ENCODE measurements around the gene MAFF.
"Not testable (repeated sequence)": the region's sequence is repeated elsewhere in the genome, so short reads cannot be mapped to it uniquely, and the experiment has no call there.

MAFF gene

GRCh38 chr22:38201711-38202436 lies at the start of gene MAFF:
MAFF (plus strand) TSS chr22:38201994; CDS start chr22:38213854, 11,860 bp downstream.
- DNase-seq (ENCODE audit: low read depth) = peak; percentile 97

GRCh38 chr22:38153821-38154562 lies 47.8 kb upstream of the MAFF start:
- no peak for DNase-seq (ENCODE audit: low read depth)
- no peak for TF ChIP-seq CTCF (conservative IDR thresholded peaks at IDR 0.05; ENCODE audit: low read length)
- no peak overlapping the region for H3K4me3 ChIP-seq (ENCODE audit: low read length)

More at GRCh38 chr22:38201711-38202436, at the start of gene MAFF:
- H3K4me3 ChIP-seq (ENCODE audit: low read length) = peak within 1 kb of the TSS; percentile 84
- no peak for TF ChIP-seq CTCF (conservative IDR thresholded peaks at IDR 0.05; ENCODE audit: low read length)

- not testable (repeated sequence) for DNase-seq (ENCODE audit: low read depth); H3K4me3 ChIP-seq (ENCODE audit: low read length)
These were observed 47.3 kb upstream of the MAFF start for GRCh38 chr22:38154563-38154915.

GRCh38 chr22:38155703-38156102 lies 46.1 kb upstream of the MAFF start:
- TF ChIP-seq CTCF (conservative IDR thresholded peaks at IDR 0.05; ENCODE audit: low read length) = no peak
- no peak for DNase-seq (ENCODE audit: low read depth)
- H3K4me3 ChIP-seq (ENCODE audit: low read length) = no peak overlapping the region

- no peak for DNase-seq (ENCODE audit: low read depth)
- H3K4me3 ChIP-seq (ENCODE audit: low read length) = no peak overlapping the region
- no peak for TF ChIP-seq CTCF (conservative IDR thresholded peaks at IDR 0.05; ENCODE audit: low read length)
These were observed 38.6 kb upstream of the MAFF start for GRCh38 chr22:38162881-38163843.

GRCh38 chr22:38163844-38164550 lies 37.8 kb upstream of the MAFF start:
- DNase-seq (ENCODE audit: low read depth) = no peak
- TF ChIP-seq CTCF (conservative IDR thresholded peaks at IDR 0.05; ENCODE audit: low read length) = no peak
- H3K4me3 ChIP-seq (ENCODE audit: low read length) = no peak overlapping the region

GRCh38 chr22:38164551-38164918 lies 37.3 kb upstream of the MAFF start:
- TF ChIP-seq CTCF (conservative IDR thresholded peaks at IDR 0.05; ENCODE audit: low read length) = no peak
- no peak overlapping the region for H3K4me3 ChIP-seq (ENCODE audit: low read length)
- no peak for DNase-seq (ENCODE audit: low read depth)

Measured in AG10803 (cell line).